Esophagus squamous epithelium (tissue), 4 donors: ENCODE results near the gene NAV3.

ENCODE experiments used
- CTCF ChIP-seq, 6 experiments: fragments of 450-650 bp in 4 of 6; fragments of 200-600 bp in 2 of 6; sonication (generic) in 2 of 6; IDR thresholded peaks; one replicate each; pipeline ENCODE4 v1.5.1; 2016 to 2019; ENCODE audit warnings: antibody characterized with exemption in 6 of 6, mild to moderate bottlenecking in 4 of 6, moderate library complexity in 4 of 6
- POLR2A ChIP-seq, 4 donors: fragments of 450-650 bp; IDR thresholded peaks; one replicate each; pipeline ENCODE4 v1.6.1; 2017; ENCODE audit warnings: antibody characterized with exemption in 4 of 4, mild to moderate bottlenecking in 4 of 4, moderate library complexity in 3 of 4

- TF ChIP-seq CTCF (IDR thresholded peaks at IDR 0.05) (no peak), POLR2A (IDR thresholded peaks at IDR 0.05) (no peak)
Observed at GRCh38 chr12:77979597-77980250, 149.0 kb downstream of the NAV3 start.
